Fibroblast of lung (primary cell): ENCODE data around the gene SNRPN. TPM values are rescaled to one million over a fixed set of nuclear protein-coding genes. Genes with fewer than 3 reads are reported as not detected.
"Not testable (repeated sequence)": the region's sequence is repeated elsewhere in the genome, so short reads cannot be mapped to it uniquely, and the experiment has no call there.

Experiments used
- DNase-seq, 2 donors: peaks; one replicate each; pipeline versions ENCODE4 v3.0.0 to v3.0.0-alpha.2; 2010; ENCODE audit warnings: low read depth in 2 of 2
- H2AFZ ChIP-seq: 2 replicates; pipeline ENCODE4 v1.5.1; 2012; ENCODE audit warnings: low read length, control low read depth, inconsistent platforms
- H3K27ac ChIP-seq: 2 replicates; pipeline ENCODE4 v1.5.1; 2011; ENCODE audit warnings: low read length, control low read depth; ENCODE audit not compliant: insufficient read depth
- H3K27me3 ChIP-seq: 2 replicates; pipeline ENCODE4 v1.5.1; 2011; ENCODE audit warnings: mild to moderate bottlenecking, low read length; ENCODE audit not compliant: control insufficient read depth, insufficient read depth
- H3K36me3 ChIP-seq: 2 replicates; pipeline ENCODE4 v1.5.1; 2011; ENCODE audit warnings: low read length; ENCODE audit not compliant: control insufficient read depth, insufficient read depth
- H3K4me1 ChIP-seq: 2 replicates; pipeline ENCODE4 v1.5.1; 2011; ENCODE audit warnings: low read length; ENCODE audit not compliant: control insufficient read depth, insufficient read depth; ENCODE audit errors: extremely low read depth
- H3K4me2 ChIP-seq: 2 replicates; pipeline ENCODE4 v1.5.1; 2011; ENCODE audit warnings: low read length, control low read depth; ENCODE audit not compliant: insufficient read depth; ENCODE audit errors: extremely low read depth
- H3K4me3 ChIP-seq, 4 experiments: fragments of 200-600 bp in 1 of 4; sonication (generic) in 1 of 4; replicated peaks in 1 of 4; 2 replicates each; pipeline ENCODE4 v1.5.1; 2011 to 2016; ENCODE audit warnings: low read length in 4 of 4, low read depth in 3 of 4, mild to moderate bottlenecking in 3 of 4, control low read depth in 2 of 4, inconsistent platforms in 1 of 4, mixed read lengths in 1 of 4; ENCODE audit not compliant: insufficient read depth in 1 of 4; ENCODE audit errors: control extremely low read depth in 1 of 4
- H3K79me2 ChIP-seq: 2 replicates; pipeline ENCODE4 v1.5.1; 2012; ENCODE audit warnings: mild to moderate bottlenecking, low read length, inconsistent platforms; ENCODE audit not compliant: control insufficient read depth, insufficient read depth
- H3K9ac ChIP-seq: 2 replicates; pipeline ENCODE4 v1.5.1; 2011; ENCODE audit warnings: mild to moderate bottlenecking, low read length, control low read depth; ENCODE audit not compliant: insufficient read depth
- H3K9me3 ChIP-seq: 2 replicates; pipeline ENCODE4 v1.5.1; 2012; ENCODE audit warnings: low read depth, low read length; ENCODE audit not compliant: control insufficient read depth, insufficient read depth
- H4K20me1 ChIP-seq: 2 replicates; pipeline ENCODE4 v1.5.1; 2011; ENCODE audit warnings: low read length; ENCODE audit not compliant: control insufficient read depth, insufficient read depth; ENCODE audit errors: extremely low read depth
- EZH2 ChIP-seq: IDR thresholded peaks from 2 replicates; pipeline ENCODE4 v1.5.1; 2012; ENCODE audit warnings: low read length, control low read depth, mild to moderate bottlenecking; ENCODE audit errors: missing control alignments
- polyA plus RNA-seq, 2 donors: library from polyadenylated mRNA; depleted of rRNA in 1 of 2; stranded (reverse) in 1 of 2; unstranded in 1 of 2; fragments of >200 nt; gene quantifications; 2 replicates each; pipeline ENCODE4 v1.2.1, GENCODE V29; 2011 to 2012; ENCODE audit warnings: missing spikeins in 1 of 2
- total RNA-seq: library from RNA; depleted of rRNA; stranded (reverse); fragments of >200 nt; gene quantifications from 2 replicates; pipeline ENCODE4 v1.2.1, GENCODE V29; 2014
- TF ChIP-seq, protein P1 (sequence below), 2 donors: IDR thresholded peaks in 1 of 2; conservative IDR thresholded peaks in 1 of 2; 1 replicate in 1 of 2; 2 replicates in 1 of 2; pipeline ENCODE4 v1.5.1; 2011 to 2012; ENCODE audit warnings: low read length in 2 of 2, control low read depth in 1 of 2, inconsistent platforms in 1 of 2, low read depth in 1 of 2, mild to moderate bottlenecking in 1 of 2

Gene SNRPN
- total and polyA plus RNA-seq, 2 donors (not counting 1 experiment from before 2014, with no cell fraction given), result 117 to 163 TPM

DNA sequence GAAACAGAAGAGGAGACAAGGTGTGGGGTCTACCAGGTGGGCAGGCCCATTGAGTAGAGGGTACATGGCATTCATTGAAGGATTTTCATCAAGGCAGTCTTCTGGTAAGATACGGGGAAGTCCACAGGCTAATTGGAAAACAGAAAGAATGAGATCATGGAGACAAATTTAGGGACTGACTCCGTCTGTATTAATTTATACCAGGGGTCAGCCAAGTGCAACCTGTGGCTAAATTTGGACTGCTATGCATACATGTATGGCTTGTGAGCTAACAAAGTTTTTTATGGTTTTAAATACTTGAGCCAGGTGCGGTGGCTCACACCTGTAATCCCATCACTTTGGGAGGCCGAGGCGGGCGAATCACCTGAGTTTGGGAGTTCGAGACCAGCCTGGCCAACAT lies 21.1 kb upstream of the SNRPN start:
- Histone ChIP-seq H2AFZ (no peak overlapping the region), H3K4me2 (no peak overlapping the region), H3K9ac (no peak overlapping the region), H3K4me3 (no peak overlapping the region), H3K27me3 (no peaks in the 10 kb centered on the region), H3K4me1 (no peaks in the 10 kb centered on the region), H3K27ac (no peak overlapping the region), H3K79me2 (no peaks in the 10 kb centered on the region), H3K9me3 (no peaks in the 10 kb centered on the region), H3K36me3 (no peaks in the 10 kb centered on the region), H4K20me1 (no peaks in the 10 kb centered on the region)
- no peak for TF ChIP-seq EZH2
- TF ChIP-seq, protein P1, sequence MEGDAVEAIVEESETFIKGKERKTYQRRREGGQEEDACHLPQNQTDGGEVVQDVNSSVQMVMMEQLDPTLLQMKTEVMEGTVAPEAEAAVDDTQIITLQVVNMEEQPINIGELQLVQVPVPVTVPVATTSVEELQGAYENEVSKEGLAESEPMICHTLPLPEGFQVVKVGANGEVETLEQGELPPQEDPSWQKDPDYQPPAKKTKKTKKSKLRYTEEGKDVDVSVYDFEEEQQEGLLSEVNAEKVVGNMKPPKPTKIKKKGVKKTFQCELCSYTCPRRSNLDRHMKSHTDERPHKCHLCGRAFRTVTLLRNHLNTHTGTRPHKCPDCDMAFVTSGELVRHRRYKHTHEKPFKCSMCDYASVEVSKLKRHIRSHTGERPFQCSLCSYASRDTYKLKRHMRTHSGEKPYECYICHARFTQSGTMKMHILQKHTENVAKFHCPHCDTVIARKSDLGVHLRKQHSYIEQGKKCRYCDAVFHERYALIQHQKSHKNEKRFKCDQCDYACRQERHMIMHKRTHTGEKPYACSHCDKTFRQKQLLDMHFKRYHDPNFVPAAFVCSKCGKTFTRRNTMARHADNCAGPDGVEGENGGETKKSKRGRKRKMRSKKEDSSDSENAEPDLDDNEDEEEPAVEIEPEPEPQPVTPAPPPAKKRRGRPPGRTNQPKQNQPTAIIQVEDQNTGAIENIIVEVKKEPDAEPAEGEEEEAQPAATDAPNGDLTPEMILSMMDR (conservative IDR thresholded peaks at IDR 0.05 in 1 of 2, IDR thresholded peaks at IDR 0.05 in 1 of 2; ENCODE audit: low read depth in 1 of 2, low read length in 2 of 2), result no peak
- no peak for DNase-seq

DNA sequence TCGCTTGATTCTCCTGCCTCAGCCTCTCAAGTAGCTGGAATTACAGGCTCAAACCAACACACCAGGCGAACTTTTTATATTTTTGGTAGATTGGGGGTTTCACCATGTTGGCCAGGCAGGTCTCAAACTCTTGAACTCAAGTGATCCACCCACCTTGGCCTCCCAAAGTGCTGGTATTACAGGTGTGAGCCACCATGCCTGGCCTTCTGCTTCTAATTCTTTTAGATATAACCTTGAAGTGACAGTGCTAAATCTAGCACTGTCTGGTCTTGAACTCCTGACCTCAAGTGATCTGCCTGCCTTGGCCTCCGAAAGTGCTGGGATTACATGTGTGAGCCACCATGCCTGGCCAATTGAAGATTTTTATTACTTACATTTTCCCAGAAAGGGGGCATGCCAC lies 16.6 kb upstream of the SNRPN start:
- not testable (repeated sequence) for H3K9ac ChIP-seq, H3K4me1 ChIP-seq, H4K20me1 ChIP-seq, H2AFZ ChIP-seq, H3K27me3 ChIP-seq, H3K79me2 ChIP-seq, H3K27ac ChIP-seq, H3K4me3 ChIP-seq, H3K36me3 ChIP-seq, H3K4me2 ChIP-seq, H3K9me3 ChIP-seq, DNase-seq

DNA sequence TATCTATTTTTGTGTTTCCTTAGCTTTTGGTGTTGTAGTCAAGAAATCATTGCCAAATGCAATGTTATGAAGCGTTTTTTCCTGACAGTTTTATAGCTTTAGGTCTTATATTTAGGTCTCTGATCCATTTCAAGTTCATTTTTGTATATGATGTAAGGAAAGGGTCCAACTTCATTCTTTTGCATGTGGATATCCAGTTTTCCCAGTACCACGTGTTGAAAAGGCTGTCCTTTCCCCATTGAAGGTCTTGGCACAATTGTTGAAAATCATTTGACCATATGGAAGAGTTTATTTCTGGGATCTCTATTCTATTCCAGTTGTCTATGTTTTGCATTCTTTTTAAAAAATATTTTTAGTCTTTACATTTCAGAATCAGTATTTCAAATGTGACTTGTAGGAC lies 14.6 kb upstream of the SNRPN start:
- no peak overlapping the region for H3K9ac ChIP-seq
- TF ChIP-seq EZH2, result no peak
- TF ChIP-seq, protein P1 (conservative IDR thresholded peaks at IDR 0.05 in 1 of 2, IDR thresholded peaks at IDR 0.05 in 1 of 2; ENCODE audit: low read depth in 1 of 2, low read length in 2 of 2), result no peak
- H3K27ac ChIP-seq, result no peak overlapping the region
- H3K4me1 ChIP-seq, result no peaks in the 10 kb centered on the region
- no peaks in the 10 kb centered on the region for H3K9me3 ChIP-seq
- H2AFZ ChIP-seq, result no peak overlapping the region
- no peak for DNase-seq
- no peaks in the 10 kb centered on the region for H3K36me3 ChIP-seq
- H4K20me1 ChIP-seq, result no peaks in the 10 kb centered on the region
- H3K4me2 ChIP-seq, result no peak overlapping the region
- no peaks in the 10 kb centered on the region for H3K79me2 ChIP-seq
- no peak overlapping the region for H3K4me3 ChIP-seq
- no peaks in the 10 kb centered on the region for H3K27me3 ChIP-seq

DNA sequence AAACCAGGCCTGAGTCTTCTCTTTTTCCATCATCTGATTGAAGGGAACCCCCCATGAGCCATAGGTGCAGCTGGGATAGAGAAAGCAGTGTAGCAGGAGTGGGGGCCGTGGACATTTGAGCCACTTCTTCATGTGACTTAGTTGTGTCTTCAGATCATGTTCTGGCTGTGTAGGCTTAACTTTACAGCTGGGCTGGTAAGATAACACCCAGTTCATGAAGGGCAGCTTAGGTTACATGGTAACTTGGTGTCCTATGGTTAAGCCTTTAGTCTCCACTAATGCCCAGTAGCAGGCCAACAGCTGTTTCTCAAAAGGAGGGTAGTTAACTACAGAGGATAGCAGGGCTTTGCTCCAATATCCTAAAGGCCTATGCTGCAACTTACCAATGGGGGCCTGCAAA lies 11.4 kb upstream of the SNRPN start:
- Histone ChIP-seq H3K4me1 (no peaks in the 10 kb centered on the region), H3K4me2 (no peak overlapping the region), H3K9ac (no peak overlapping the region), H4K20me1 (no peaks in the 10 kb centered on the region), H3K9me3 (no peaks in the 10 kb centered on the region), H3K27me3 (no peaks in the 10 kb centered on the region), H3K4me3 (no peak overlapping the region), H3K27ac (no peak overlapping the region), H3K36me3 (no peaks in the 10 kb centered on the region), H2AFZ (no peak overlapping the region), H3K79me2 (no peaks in the 10 kb centered on the region)
- no peak for TF ChIP-seq EZH2
- TF ChIP-seq, protein P1 (conservative IDR thresholded peaks at IDR 0.05 in 1 of 2, IDR thresholded peaks at IDR 0.05 in 1 of 2; ENCODE audit: low read depth in 1 of 2, low read length in 2 of 2), result no peak
- DNase-seq, result no peak
